ENCODE data around the gene OR8I2. TPM values are rescaled to one million over a fixed set of nuclear protein-coding genes. Genes with fewer than 3 reads are reported as not detected.
"Not testable (repeated sequence)": the region's sequence is repeated elsewhere in the genome, so short reads cannot be mapped to it uniquely, and the experiment has no call there.

The OR8I2 gene
- total RNA-seq (2014; rRNA removed; shearing (Covaris generic)): not detected in 2 replicates

DNA sequence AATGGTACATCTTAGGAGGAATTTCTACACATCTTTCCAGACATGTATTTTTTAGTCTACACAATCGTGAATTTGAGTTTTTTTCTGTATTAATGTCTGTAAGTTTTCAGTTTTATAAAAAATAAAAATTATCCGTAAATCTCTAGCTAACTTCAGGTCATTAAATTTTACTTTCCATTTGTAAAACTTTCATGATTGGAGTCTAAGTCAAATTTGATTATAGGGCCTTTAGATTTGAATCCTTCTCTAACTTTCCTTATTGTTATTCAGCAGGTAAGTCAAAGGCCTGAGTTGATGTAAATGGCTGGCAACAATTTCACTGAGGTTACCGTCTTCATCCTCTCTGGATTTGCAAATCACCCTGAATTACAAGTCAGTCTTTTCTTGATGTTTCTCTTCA is at the start of gene OR8I2:
Gene OR8I2 (plus strand): TSS at position 301 of the 400 bp plus-strand sequence. CDS start 0 bp downstream, at position 301.
- no peak for DNase-seq (ENCODE audit: low read depth)

DNA sequence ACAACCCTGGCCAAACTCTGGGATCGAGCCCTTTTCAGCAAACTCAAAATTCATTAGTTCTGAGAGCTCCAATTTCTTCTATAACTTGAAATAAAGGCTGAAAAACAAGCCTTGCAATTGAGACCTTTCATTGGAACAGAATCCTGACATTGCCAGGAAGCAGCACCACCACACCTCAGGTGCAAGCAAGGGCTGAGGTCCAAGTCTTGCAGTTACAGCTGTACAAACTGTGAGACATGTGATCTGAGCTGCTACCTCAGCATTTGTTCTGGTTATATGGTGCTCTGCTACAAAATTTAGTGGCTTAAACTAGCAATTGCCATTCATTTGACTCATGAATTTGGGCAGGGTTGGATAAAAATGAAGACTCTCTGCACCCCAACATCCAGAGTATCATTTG is 47.6 kb upstream of the OR8I2 start:
- DNase-seq (ENCODE audit: low read depth): no peak

DNA sequence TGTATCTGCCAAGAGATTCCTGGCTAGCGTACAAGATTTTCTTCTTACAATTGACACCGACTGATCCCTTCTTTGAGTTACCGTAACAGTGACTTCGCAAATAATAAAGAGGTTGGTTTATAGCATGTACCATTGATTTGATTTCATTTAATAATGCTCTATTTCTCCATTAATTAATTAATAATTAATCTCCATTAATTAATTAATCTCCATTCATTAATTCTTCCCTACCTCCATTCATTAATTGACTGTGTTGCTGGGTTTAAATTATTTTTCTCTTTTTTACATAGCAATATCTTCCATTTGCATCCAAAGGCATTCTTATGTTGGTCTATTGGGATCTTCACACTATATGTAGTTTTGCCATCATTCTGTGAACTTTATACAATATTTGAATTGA is 44.6 kb upstream of the OR8I2 start:
- no peak for DNase-seq (ENCODE audit: low read depth)

DNA sequence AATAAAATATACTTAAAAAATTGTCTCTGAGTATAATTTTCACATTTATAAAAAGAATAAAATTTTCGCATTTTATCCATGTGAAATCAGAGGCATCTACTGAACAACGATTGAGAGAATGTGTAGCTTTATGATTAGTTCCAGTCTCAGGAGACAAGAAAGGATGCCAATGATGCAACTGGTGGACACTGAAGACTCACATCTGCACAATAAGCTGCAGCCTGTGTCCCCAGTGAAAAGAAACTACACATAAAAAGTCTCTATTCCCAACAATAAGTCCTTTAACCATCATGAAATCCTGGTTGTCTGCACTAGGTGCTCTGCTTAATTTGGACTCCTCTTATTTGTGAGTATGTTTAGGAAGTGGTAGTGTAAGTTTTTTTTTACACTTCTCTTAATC is 43.6 kb upstream of the OR8I2 start:
- DNase-seq (ENCODE audit: low read depth): no peak

DNA sequence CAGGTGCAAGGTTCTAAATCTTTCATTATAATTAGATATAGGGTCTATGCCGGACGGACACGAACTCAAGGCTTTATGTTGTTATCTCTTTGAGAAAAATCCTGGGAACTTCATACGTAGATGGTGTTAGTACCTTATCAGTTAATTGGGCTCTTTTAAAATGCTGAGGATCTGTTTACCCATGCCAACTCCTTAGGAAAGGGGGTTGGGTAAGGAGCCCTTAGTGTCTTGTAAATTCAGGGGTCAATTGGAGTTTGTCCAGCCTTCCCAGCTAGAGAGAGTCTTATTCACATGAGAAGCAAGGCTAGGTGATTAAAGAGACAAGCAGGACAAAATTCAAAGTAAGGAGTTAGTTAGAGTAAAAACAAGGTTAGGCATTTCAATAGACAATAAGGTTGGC is 36.7 kb upstream of the OR8I2 start:
- not testable (repeated sequence) for DNase-seq (ENCODE audit: low read depth)

DNA sequence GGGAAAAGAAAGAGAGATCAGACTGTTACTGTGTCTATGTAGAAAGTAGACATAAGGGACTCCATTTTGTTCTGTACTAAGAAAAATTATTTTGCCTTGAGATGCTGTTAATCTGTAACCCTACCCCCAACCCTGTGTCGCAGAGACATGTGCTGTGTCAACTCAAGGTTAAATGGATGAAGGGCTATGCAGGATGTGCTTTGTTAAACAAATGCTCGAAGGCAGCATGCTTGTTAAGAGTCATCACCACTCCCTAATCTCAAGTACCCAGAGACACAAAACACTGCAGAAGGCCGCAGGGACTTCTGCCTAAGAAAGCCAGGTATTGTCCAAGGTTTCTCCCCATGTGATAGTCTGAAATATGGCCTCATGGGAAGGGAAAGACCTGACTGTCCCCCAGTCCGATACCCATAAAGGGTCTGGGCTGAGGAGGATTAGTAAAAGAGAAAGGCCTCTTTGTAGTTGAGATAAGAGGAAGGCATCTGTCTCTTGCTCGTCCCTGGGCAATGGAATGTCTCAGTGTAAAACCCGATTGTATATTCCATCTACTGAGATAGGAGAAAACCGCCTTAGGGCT is 35.4 kb upstream of the OR8I2 start:
- not testable (repeated sequence) for DNase-seq (ENCODE audit: low read depth)

DNA sequence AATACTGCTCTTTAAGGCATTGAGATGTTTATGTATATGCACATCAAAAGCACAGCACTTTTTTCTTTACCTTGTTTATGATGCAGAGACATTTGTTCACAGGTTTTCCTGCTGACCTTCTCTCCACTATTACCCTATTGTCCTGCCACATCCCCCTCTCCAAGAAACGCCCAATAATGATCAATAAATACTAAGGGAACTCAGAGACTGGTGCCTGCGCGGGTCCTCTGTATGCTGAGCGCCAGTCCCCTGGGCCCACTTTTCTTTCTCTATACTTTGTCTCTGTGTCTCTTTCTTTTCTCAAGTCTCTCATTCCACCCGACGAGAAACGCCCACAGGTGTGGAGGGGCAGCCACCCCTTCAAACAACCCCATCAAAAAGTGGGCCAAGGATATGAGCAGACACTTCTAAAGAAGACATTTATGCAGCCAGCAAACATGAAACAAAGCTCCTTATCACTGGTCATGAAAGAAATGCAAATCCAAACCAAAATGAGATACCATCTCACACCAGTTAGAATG is 34.8 kb upstream of the OR8I2 start:
- not testable (repeated sequence) for DNase-seq (ENCODE audit: low read depth)

DNA sequence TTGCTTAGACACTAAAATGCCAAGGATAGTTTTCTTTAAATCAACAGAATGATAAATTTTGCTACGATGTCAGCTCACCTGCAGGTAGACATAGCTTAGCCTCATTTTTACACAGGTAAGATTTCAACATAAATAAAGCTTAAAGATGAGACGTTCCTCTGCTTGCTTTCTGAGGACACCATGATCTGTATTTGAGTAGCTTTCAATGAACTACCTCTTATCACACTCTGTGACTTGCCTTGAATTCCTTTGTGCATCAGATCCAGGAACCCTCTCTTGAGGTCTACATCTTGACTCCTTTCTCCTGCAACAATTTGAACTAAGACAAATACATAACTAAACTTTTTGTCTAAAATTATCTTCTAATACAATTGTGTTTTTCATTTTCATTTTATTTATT is 26.1 kb upstream of the OR8I2 start:
- DNase-seq (ENCODE audit: low read depth): no peak

DNA sequence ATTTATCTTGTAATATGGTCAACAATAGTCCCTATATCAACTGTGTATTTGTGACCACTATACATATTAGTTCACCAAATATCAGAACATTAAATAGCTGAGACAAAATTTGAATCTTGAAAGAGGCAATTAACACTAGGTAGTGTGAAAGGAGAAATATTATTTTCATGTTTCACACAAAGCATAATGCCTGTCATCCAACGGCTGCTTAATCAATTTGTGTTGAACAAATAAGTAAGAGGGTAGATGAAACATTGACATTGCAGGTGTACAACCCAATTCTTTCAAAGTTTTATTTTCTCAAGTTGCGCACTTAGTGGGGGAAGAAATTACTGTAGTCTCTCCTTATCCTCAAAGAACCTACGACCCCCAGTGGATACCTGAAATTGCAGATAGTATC is 3.4 kb upstream of the OR8I2 start:
- no peak for DNase-seq (ENCODE audit: low read depth)

DNA sequence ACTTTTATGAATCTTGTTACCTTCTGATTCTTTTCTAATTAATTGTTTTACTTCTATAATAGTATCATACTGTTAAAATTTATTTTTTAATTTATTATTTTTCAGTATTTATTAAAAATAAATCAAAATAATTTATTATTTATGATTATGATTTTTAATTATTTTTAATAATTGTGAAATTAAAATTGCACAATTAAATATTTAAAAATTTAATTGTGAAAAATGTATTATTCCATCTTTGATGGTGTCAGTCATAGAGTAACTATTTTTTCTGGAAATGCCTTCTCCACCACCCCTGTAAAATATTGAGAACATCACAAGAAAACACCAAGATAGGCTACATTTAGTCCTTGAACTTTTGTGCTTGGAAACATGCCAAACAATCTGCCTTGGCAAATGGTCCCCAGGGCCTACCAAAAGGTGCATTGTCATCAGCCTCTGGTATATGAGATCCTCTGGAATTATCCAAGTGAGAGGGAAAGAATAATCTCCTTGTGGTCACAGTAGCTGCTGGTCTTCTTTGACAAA is 10.2 kb downstream of the OR8I2 start, which contains the start of gene OR8H2:
Gene OR8H2 (plus strand): TSS at position 478 of the 528 bp plus-strand sequence. CDS start 1,356 bp downstream, outside the sequence.
- DNase-seq (ENCODE audit: low read depth): no peak

DNA sequence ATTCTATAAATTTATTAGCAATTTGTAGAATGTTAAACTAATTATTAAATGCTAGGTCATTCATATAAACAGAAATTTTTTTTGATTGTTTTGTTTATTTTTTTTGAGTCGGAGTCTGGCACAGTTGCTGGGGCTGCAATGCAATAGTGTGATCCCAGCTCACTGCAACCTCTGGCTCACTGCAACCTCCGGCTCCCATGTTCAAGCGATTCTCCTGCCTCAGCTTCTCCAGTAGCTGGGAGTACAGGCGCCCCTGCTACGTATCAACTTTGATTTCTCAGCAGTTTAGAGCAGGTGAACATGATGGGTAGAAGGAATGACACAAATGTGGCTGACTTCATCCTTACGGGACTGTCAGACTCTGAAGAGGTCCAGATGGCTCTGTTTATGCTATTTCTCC is 29.0 kb downstream of the OR8I2 start, which contains the start of gene OR8H3:
Gene OR8H3 (plus strand): TSS at position 301 of the 400 bp plus-strand sequence. CDS start 0 bp downstream, at position 301.
- DNase-seq (ENCODE audit: low read depth): no peak

DNA sequence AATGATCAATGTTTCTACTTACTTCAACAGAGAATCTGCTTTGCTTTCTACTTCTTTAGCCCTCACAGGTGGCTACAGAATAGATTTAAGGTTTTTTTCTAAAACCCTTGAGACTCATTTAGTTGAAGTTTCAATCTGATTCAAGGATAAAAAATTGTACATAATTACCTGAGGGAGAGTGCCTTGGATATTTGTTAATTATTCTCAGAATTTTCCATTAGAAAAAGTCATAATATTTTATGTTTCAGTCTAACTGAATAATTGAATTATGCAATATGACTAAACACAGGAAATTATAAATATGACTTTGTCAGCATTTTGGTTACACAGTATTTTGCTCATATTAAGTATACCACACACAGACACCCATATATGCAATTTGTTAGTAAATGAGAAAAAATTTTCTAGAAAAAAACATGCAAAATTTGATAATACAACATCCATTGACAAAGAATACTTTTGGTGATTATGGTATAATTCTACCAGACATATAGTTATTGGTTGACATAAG is 47.1 kb downstream of the OR8I2 start, which contains the start of gene OR8J3:
Gene OR8J3 (minus strand): TSS at position 51 of the 511 bp plus-strand sequence. CDS start 2,483 bp downstream, outside the sequence.
- DNase-seq (ENCODE audit: low read depth): no peak

DNA sequence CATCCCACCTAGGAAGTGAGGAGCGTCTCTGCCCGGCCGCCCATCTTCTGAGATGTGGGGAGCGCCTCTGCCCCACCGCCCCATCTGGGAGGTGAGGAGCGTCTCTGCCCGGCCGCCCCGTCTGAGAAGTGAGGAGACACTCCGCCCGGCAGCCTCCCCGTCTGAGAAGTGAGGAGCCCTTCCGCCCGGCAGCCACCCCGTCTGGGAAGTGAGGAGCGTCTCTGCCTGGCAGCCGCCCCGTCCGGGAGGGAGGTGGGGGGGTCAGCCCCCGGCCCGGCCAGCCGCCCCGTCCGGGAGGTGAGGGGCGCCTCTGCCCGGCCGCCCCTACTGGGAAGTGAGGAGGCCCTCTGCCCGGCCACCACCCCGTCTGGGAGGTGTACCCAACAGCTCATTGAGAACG is 50.6 kb downstream of the OR8I2 start:
- DNase-seq (ENCODE audit: low read depth): not testable (repeated sequence)

Other genes with a start within 250 kb of the OR8I2 start
- not detected in 2 replicates for gene TRIM51, start 210.0 kb upstream of the OR8I2 start, total RNA-seq (2014; rRNA removed; shearing (Covaris generic))
- gene OR5W2, start 178.7 kb upstream of the OR8I2 start, total RNA-seq (2014; rRNA removed; shearing (Covaris generic)): not detected in 2 replicates
- gene OR5I1, start 156.9 kb upstream of the OR8I2 start, total RNA-seq (2014; rRNA removed; shearing (Covaris generic)): not detected in 2 replicates
- gene OR10AG1, start 123.4 kb upstream of the OR8I2 start, total RNA-seq (2014; rRNA removed; shearing (Covaris generic)): not detected in 2 replicates
- not detected in 2 replicates for gene OR5F1, start 98.7 kb upstream of the OR8I2 start, total RNA-seq (2014; rRNA removed; shearing (Covaris generic))
- gene OR5AS1, start 65.7 kb upstream of the OR8I2 start, total RNA-seq (2014; rRNA removed; shearing (Covaris generic)): not detected in 2 replicates
- not detected in 2 replicates for gene OR8H2, start 10.4 kb downstream of the OR8I2 start, total RNA-seq (2014; rRNA removed; shearing (Covaris generic))
- gene OR8H3, start 29.1 kb downstream of the OR8I2 start, total RNA-seq (2014; rRNA removed; shearing (Covaris generic)): not detected in 2 replicates
- gene OR8J3, start 46.9 kb downstream of the OR8I2 start, total RNA-seq (2014; rRNA removed; shearing (Covaris generic)): not detected in 2 replicates
- gene OR8K5, start 67.0 kb downstream of the OR8I2 start, total RNA-seq (2014; rRNA removed; shearing (Covaris generic)): not detected in 2 replicates
- not detected in 2 replicates for gene OR5J2, start 83.3 kb downstream of the OR8I2 start, total RNA-seq (2014; rRNA removed; shearing (Covaris generic))
- gene OR5T2, start 140.9 kb downstream of the OR8I2 start, total RNA-seq (2014; rRNA removed; shearing (Covaris generic)): not detected in 2 replicates
- gene OR5T3, start 158.9 kb downstream of the OR8I2 start, total RNA-seq (2014; rRNA removed; shearing (Covaris generic)): not detected in 2 replicates
- not detected in 2 replicates for gene OR5T1, start 180.8 kb downstream of the OR8I2 start, total RNA-seq (2014; rRNA removed; shearing (Covaris generic))
- gene OR8H1, start 198.9 kb downstream of the OR8I2 start, total RNA-seq (2014; rRNA removed; shearing (Covaris generic)): not detected in 2 replicates
- not detected in 2 replicates for gene OR8K3, start 221.8 kb downstream of the OR8I2 start, total RNA-seq (2014; rRNA removed; shearing (Covaris generic))

Data from RPMI7951 (cell line).